Putamen (tissue), 1 donor: Measurements from ENCODE around the gene MSLN.

ENCODE experiments used
- DNase-seq: peaks from one replicate; pipeline ENCODE4 v3.0.0-alpha.2; 2016; ENCODE audit warnings: low spot score

Gene MSLN

GRCh38 chr16:776824-777223 lies 16.3 kb downstream of the MSLN start:
- no peak for DNase-seq

- no peak for DNase-seq
Measured at GRCh38 chr16:777826-778225, 17.3 kb downstream of the MSLN start.

- DNase-seq = no peak
Measured at GRCh38 chr16:778447-778846, 17.9 kb downstream of the MSLN start.

- no peak for DNase-seq
Measured at GRCh38 chr16:778909-779527, 18.5 kb downstream of the MSLN start.

- DNase-seq = no peak
Measured at GRCh38 chr16:779561-779960, 19.0 kb downstream of the MSLN start.

- DNase-seq = no peak
Measured at GRCh38 chr16:780296-780695, 19.8 kb downstream of the MSLN start.

- DNase-seq = no peak
Measured at GRCh38 chr16:781346-782010, 20.9 kb downstream of the MSLN start.

- no peak for DNase-seq
Measured at GRCh38 chr16:782258-782657, 21.7 kb downstream of the MSLN start.

GRCh38 chr16:782766-783403 lies 22.4 kb downstream of the MSLN start:
- no peak for DNase-seq

- DNase-seq = no peak
Measured at GRCh38 chr16:783404-784161, 23.0 kb downstream of the MSLN start.

- DNase-seq = no peak
Measured at GRCh38 chr16:784431-784830, 23.9 kb downstream of the MSLN start.

- DNase-seq = no peak
Measured at GRCh38 chr16:785563-786535, 25.3 kb downstream of the MSLN start.

- no peak for DNase-seq
Measured at GRCh38 chr16:787321-787966, 26.9 kb downstream of the MSLN start.

GRCh38 chr16:787978-788398 lies 27.5 kb downstream of the MSLN start, which contains the start of gene RPUSD1:
RPUSD1 (minus strand) TSS chr16:788381; CDS start chr16:787737, 644 bp downstream.
- DNase-seq = no peak

- DNase-seq = peak; percentile 91
Measured at GRCh38 chr16:788399-789126, 28.0 kb downstream of the MSLN start, which contains the start of gene CHTF18. CHTF18 (plus strand) TSS chr16:788620; CDS start chr16:788685, 65 bp downstream.

GRCh38 chr16:789191-789850 lies 28.8 kb downstream of the MSLN start:
- DNase-seq = no peak

GRCh38 chr16:790086-790485 lies 29.6 kb downstream of the MSLN start:
- no peak for DNase-seq

- no peak for DNase-seq
Measured at GRCh38 chr16:791131-791530, 30.6 kb downstream of the MSLN start.

- DNase-seq = no peak
Measured at GRCh38 chr16:792221-792995, 31.9 kb downstream of the MSLN start.
